NCI-H146 treated with DMSO at 0.1 percent for 48 hours (cell line): ENCODE results near the gene F12.
A peak's percentile ranks its signal among the peaks of the same experiment; 100 is the strongest.

Source experiments
- DNase-seq: peaks from one replicate; lab custom pipeline; 2025; ENCODE audit not compliant: unreplicated experiment; lab: John Stamatoyannopoulos, UW

Gene F12

GRCh38 chr5:177409043-177409801 lies at the start of gene F12:
F12 (minus strand) TSS chr5:177409564; CDS start chr5:177409527, 37 bp downstream.
- DNase-seq = no peak

- no peak for DNase-seq
These were observed 49.6 kb upstream of the F12 start for GRCh38 chr5:177458912-177459350.

- DNase-seq = no peak
These were observed 48.7 kb upstream of the F12 start for GRCh38 chr5:177457852-177458681.

- peak; percentile 74 for DNase-seq
These were observed 47.9 kb upstream of the F12 start for GRCh38 chr5:177456976-177457851.

GRCh38 chr5:177456591-177456964 lies 47.2 kb upstream of the F12 start:
- DNase-seq = no peak

- DNase-seq = peak; percentile 57
These were observed 46.6 kb upstream of the F12 start for GRCh38 chr5:177455661-177456590.

- peak; percentile 28 for DNase-seq
These were observed 45.8 kb upstream of the F12 start for GRCh38 chr5:177455036-177455660.

- DNase-seq = peak; percentile 55
These were observed 45.2 kb upstream of the F12 start for GRCh38 chr5:177454397-177455035.

GRCh38 chr5:177453852-177454396 lies 44.6 kb upstream of the F12 start:
- DNase-seq = no peak

GRCh38 chr5:177452688-177453638 lies 43.6 kb upstream of the F12 start:
- DNase-seq = peak; percentile 6

GRCh38 chr5:177450667-177451424 lies 41.5 kb upstream of the F12 start:
- DNase-seq = no peak

- no peak for DNase-seq
These were observed 40.0 kb upstream of the F12 start for GRCh38 chr5:177449140-177450061.

GRCh38 chr5:177448244-177448950 lies 39.0 kb upstream of the F12 start:
- no peak for DNase-seq

GRCh38 chr5:177447611-177448243 lies 38.4 kb upstream of the F12 start:
- no peak for DNase-seq

- DNase-seq = peak; percentile 2
These were observed 37.8 kb upstream of the F12 start for GRCh38 chr5:177447066-177447610.
